ENCODE measurements around the gene ANAPC16. TPM values are rescaled to one million over a fixed set of nuclear protein-coding genes. Genes with fewer than 3 reads are reported as not detected.

ANAPC16 gene
- total and polyA plus RNA-seq, 2 of the 4 experiments (the other 2 are of a cell fraction), result 25.2 to 26.3 TPM

DNA sequence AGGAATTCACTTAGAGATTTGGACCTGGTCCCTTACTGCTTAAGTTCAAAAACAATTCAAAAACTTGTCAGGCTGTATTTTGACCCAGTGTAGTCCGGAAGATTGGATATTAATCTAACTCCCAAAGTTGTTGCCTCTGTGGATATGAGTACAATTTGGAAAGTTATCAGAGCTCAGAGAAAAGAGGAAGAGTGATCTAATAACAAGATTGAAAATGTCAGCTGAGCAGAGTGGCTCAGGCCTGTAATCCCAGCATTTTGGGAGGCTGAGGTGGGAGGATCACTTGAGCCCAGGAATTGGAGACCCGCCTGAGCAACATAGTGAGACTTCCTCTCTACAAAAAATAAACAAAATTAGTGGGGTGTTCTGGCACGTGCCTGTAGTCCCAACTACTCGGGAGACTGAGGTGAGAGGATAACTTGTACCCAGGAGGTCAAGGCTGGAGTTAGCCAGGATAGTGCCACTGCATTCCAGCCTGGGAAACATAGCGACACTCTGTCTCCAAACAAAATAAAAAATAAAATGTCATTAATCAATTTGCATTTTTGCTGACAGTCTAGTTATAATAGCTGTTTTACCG, 3.5 kb downstream of the ANAPC16 start:
- H4K20me1 ChIP-seq (ENCODE audit: insufficient read depth, low read length), result no peaks in the 10 kb centered on the region; the same call in 1 of the 2 replicates
- TF ChIP-seq, protein P1, sequence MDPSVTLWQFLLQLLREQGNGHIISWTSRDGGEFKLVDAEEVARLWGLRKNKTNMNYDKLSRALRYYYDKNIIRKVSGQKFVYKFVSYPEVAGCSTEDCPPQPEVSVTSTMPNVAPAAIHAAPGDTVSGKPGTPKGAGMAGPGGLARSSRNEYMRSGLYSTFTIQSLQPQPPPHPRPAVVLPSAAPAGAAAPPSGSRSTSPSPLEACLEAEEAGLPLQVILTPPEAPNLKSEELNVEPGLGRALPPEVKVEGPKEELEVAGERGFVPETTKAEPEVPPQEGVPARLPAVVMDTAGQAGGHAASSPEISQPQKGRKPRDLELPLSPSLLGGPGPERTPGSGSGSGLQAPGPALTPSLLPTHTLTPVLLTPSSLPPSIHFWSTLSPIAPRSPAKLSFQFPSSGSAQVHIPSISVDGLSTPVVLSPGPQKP (IDR thresholded peaks at IDR 0.05; ENCODE audit: borderline replicate concordance, low read depth, low read length), result no peak
- TF ChIP-seq RFX5 (IDR thresholded peaks at IDR 0.05; ENCODE audit: low read depth, low read length), result no peak
- no peak for TF ChIP-seq MXI1 (IDR thresholded peaks at IDR 0.05; ENCODE audit: borderline replicate concordance, low read depth, low read length)
- TF ChIP-seq CEBPB (IDR thresholded peaks at IDR 0.05; ENCODE audit: low read depth, low read length), result no peak
- no peak for TF ChIP-seq FOS (IDR thresholded peaks at IDR 0.05; ENCODE audit: low read depth, low read length)
- no peak for TF ChIP-seq CHD1 (IDR thresholded peaks at IDR 0.05; ENCODE audit: low read depth, low read length)
- TF ChIP-seq RCOR1 (IDR thresholded peaks at IDR 0.05; ENCODE audit: insufficient replicate concordance, low read length), result no peak
- TF ChIP-seq, protein P2, sequence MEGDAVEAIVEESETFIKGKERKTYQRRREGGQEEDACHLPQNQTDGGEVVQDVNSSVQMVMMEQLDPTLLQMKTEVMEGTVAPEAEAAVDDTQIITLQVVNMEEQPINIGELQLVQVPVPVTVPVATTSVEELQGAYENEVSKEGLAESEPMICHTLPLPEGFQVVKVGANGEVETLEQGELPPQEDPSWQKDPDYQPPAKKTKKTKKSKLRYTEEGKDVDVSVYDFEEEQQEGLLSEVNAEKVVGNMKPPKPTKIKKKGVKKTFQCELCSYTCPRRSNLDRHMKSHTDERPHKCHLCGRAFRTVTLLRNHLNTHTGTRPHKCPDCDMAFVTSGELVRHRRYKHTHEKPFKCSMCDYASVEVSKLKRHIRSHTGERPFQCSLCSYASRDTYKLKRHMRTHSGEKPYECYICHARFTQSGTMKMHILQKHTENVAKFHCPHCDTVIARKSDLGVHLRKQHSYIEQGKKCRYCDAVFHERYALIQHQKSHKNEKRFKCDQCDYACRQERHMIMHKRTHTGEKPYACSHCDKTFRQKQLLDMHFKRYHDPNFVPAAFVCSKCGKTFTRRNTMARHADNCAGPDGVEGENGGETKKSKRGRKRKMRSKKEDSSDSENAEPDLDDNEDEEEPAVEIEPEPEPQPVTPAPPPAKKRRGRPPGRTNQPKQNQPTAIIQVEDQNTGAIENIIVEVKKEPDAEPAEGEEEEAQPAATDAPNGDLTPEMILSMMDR (conservative IDR thresholded peaks at IDR 0.05; ENCODE audit: low read depth, low read length), result no peak
- TF ChIP-seq BHLHE40 (IDR thresholded peaks at IDR 0.05; ENCODE audit: low read depth, low read length), result no peak
- no peak for TF ChIP-seq POLR2A (IDR thresholded peaks at IDR 0.05; ENCODE audit: low read depth, low read length)
- TF ChIP-seq, protein P3, sequence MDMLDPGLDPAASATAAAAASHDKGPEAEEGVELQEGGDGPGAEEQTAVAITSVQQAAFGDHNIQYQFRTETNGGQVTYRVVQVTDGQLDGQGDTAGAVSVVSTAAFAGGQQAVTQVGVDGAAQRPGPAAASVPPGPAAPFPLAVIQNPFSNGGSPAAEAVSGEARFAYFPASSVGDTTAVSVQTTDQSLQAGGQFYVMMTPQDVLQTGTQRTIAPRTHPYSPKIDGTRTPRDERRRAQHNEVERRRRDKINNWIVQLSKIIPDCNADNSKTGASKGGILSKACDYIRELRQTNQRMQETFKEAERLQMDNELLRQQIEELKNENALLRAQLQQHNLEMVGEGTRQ (IDR thresholded peaks at IDR 0.05; ENCODE audit: low read depth, low read length), result no peak
- TF ChIP-seq NFE2L2 (IDR thresholded peaks at IDR 0.05; ENCODE audit: low read depth, low read length), result no peak
- TF ChIP-seq SMC3 (IDR thresholded peaks at IDR 0.05; ENCODE audit: low read depth, low read length), result no peak
- no peak for TF ChIP-seq MAZ (IDR thresholded peaks at IDR 0.05; ENCODE audit: borderline replicate concordance, low read depth, low read length)
- TF ChIP-seq RAD21 (IDR thresholded peaks at IDR 0.05; ENCODE audit: low read length), result no peak
- TF ChIP-seq MAFK (IDR thresholded peaks at IDR 0.05; ENCODE audit: low read depth, low read length), result no peak
- no peak overlapping the region for H4K8ac ChIP-seq (ENCODE audit: low read depth in 2 of 2, low read length in 2 of 2)
- no peak overlapping the region for H2BK15ac ChIP-seq (ENCODE audit: low read depth, low read length)
- H2BK20ac ChIP-seq (ENCODE audit: low read depth, low read length), result no peak overlapping the region
- peaks cover 22 to 48% of the 10 kb centered on the region in 2 experiments for H3K79me1 ChIP-seq (ENCODE audit: low read depth in 1 of 2, low read length in 2 of 2)
- no CpG with 5 or more reads among the region's 6 CpGs for WGBS, 2 experiments (ENCODE audit: extremely low coverage in 2 of 2, insufficient read length in 1 of 2)
- no peak overlapping the region for H3K4me2 ChIP-seq (ENCODE audit: low read depth, low read length)
- no peak overlapping the region for H4K5ac ChIP-seq (ENCODE audit: low read depth, low read length)
- in situ Hi-C loops (cut with MboI; ENCODE audit: low sequenced_read_pairs), result no loop called here
- intact Hi-C loops (cut with micrococcal nuclease), result loop anchor here (5.0 kb wide), 1 partner anchor 87 kb away; no protein-coding TSS in a partner anchor
- H2AK5ac ChIP-seq (ENCODE audit: low read depth, low read length), result no peak overlapping the region
- no TSS peak for BruUV-seq (replicated peaks)
- ATAC-seq (ENCODE audit: low read depth) (no peak), DNase-seq (no peak)
- no peak overlapping the region for H3K56ac ChIP-seq (ENCODE audit: extremely low read depth, insufficient read depth, low read length)
- H2BK120ac ChIP-seq (ENCODE audit: low read depth, low read length), result no peak overlapping the region
- H3K9ac ChIP-seq (ENCODE audit: low read depth, low read length), result no peak overlapping the region
- H3K14ac ChIP-seq (replicated peaks; ENCODE audit: low read depth, low read length), result no peak overlapping the region
- no peak overlapping the region for H3K23ac ChIP-seq (ENCODE audit: low read depth, low read length)
- H2AK9ac ChIP-seq (replicated peaks; ENCODE audit: low read depth, low read length, poor library complexity), result no peak overlapping the region
- no peaks in the 10 kb centered on the region for H3K27me3 ChIP-seq (ENCODE audit: control insufficient read depth, insufficient read depth, low read length)
- H2AFZ ChIP-seq (replicated peaks; ENCODE audit: low read length, poor library complexity), result no peak overlapping the region
- ChIA-PET POLR2A (ENCODE audit: unreplicated experiment) (no interaction called here), CTCF (interaction anchor here (1.9 kb wide), 1 partner anchor 323 kb away, joined by 7 read pairs; no protein-coding TSS in a partner anchor)
- no peak overlapping the region for H3K18ac ChIP-seq (ENCODE audit: low read depth, low read length)
- peaks cover 7% of the 10 kb centered on the region; the same call in 1 of the 2 replicates for H3K4me1 ChIP-seq (ENCODE audit: control insufficient read depth, insufficient read depth, low read length)
- no peak overlapping the region for H4K91ac ChIP-seq (ENCODE audit: insufficient read depth, low read depth, low read length)
- no peak overlapping the region for H3K4me3 ChIP-seq (ENCODE audit: insufficient read depth, low read depth, low read length)
- H3K9me3 ChIP-seq (ENCODE audit: control insufficient read depth, insufficient read depth, low read length), result no peaks in the 10 kb centered on the region
- H2BK5ac ChIP-seq (ENCODE audit: low read depth, low read length, poor library complexity, severe bottlenecking), result no peak overlapping the region
- no peak overlapping the region for H3K27ac ChIP-seq (ENCODE audit: insufficient read depth, low read length)
- H3K36me3 ChIP-seq (ENCODE audit: control insufficient read depth, insufficient read depth, low read length), result 0 out of 2 replicates have a peak, but pooled peaks cover 5% of the 10 kb centered on the region
- no peak overlapping the region for H3K4ac ChIP-seq (ENCODE audit: low read depth, low read length)
- dilution Hi-C loops (cut with HindIII; ENCODE audit: low sequenced_read_pairs, unreplicated experiment), result no loop called here
- peaks cover 5% of the 10 kb centered on the region; the same call in 1 of the 2 replicates for H3K9me1 ChIP-seq (ENCODE audit: insufficient read depth, low read length)
